CD4-positive, alpha-beta T cell treated with Interferon alpha-2 for 1 hour (primary cell): Measurements from ENCODE around the gene ST8SIA5.
A peak's percentile ranks its signal among the peaks of the same experiment; 100 is the strongest.

Source experiments
- DNase-seq, 2 donors: peaks; one replicate each; pipeline ENCODE4 v3.0.0-alpha.2; 2020 to 2022

ST8SIA5 gene

DNA sequence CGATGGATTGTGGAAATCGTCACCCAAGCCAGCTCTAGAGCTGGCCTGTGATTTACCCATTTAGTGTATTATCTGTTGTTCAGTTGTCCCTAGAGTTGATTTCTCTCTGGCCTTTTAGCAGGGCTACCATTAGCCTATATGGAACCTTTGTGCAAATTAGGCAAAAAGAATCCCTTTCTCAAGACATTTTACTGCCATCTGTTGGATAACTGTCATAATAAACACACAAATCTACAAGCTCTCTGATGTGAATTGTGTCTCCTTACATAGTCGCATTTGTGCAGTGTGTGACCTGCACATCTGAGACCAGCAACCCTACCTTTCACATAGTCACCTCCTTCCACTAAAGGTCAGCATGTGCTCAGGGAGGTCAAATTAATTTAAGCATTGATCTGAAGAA, 133.9 kb downstream of the ST8SIA5 start:
- peak in 1 of 2 donors; percentile 8 for DNase-seq

DNA sequence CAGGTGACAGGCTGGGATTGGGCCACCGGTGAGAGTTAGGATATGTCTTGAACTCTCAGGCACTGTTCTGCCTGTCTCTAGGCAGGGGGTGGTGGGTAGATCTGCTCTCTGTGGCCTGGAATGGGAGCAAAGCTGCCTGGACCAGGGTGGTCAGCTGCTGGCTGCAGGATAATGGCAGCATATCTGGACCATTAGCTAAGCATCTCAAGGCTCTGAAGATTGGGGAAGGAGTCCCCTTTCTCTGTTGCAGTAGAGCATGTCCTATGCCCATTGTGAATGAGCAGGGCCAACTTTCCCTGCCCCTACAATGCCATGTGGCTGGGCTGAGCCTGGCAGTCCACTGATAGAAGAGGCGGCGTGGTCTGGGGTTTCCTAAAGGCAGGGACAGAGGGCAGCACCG, 134.4 kb downstream of the ST8SIA5 start:
- no peak for DNase-seq

GRCh38 chr18:46621871-46622270, 135.0 kb downstream of the ST8SIA5 start:
- no peak for DNase-seq

DNA sequence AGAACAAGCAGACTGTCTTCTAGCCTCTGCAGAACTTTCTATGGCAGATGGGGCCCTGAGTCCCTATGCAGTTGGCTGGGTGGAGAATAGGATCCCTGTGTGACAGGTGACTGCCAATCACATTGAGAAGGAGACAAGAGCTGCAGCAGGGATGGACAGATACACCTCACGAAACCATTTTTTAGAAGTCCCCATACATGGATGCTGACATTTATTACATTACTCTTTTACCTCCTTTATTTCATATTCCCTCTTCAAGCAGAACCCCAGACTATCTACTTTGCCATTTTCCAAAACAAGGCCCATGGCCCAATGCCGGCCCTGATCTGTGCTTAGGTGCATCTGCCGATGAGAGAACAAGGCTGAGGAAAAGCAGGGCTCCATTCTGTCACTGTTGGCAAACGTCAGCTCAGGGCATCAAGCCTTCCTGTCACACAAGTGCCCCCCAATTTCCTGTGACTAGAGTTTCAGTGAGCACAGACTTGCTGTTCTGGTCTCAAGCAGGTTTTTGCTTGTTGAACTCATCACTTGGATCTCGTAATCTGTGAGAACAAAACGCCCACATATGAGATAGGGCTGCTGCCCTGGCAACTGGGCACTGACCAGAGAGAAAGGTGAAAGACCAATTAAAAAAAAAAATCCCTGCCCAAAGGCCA, 135.6 kb downstream of the ST8SIA5 start:
- peak in 1 of 2 donors; percentile 2 for DNase-seq

DNA sequence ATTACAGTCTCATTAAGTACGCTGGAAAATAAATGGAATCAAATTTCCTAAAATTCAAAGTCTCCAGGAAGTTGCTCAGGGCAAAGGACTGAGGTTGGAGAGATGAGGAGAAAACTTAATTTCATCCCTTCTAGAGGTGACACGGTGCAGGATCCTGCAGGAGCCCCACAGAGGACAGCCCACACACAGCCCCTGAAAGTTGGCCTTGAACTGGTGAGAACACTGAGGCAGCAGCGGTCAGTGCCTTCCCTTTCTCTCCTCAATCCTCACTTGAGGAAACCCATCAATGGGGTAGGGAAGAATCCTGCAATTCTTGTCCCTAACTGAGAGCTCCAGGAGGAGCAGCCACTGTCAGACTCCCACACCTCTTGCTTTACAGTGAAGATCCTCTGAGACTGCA, 137.3 kb downstream of the ST8SIA5 start:
- DNase-seq = no peak
